SU-DHL-6 (cell line): Measurements from ENCODE around the gene RALB.

Source experiments
- EZH2phosphoT487 ChIP-seq: fragments of 200-600 bp; sonication (generic), shearing (Covaris generic); conservative IDR thresholded peaks from 2 replicates; pipeline ENCODE4 v1.6.1; 2018; ENCODE audit warnings: mild to moderate bottlenecking, antibody characterized with exemption, low read length, moderate library complexity, mixed read lengths
- TF ChIP-seq, protein P1 (sequence below): fragments of 200-600 bp; sonication (generic); IDR thresholded peaks from one replicate; pipeline ENCODE4 v1.5.1; 2017; ENCODE audit warnings: antibody characterized with exemption, mild to moderate bottlenecking, low read length, moderate library complexity; ENCODE audit not compliant: insufficient read depth, poor library complexity, severe bottlenecking

DNA sequence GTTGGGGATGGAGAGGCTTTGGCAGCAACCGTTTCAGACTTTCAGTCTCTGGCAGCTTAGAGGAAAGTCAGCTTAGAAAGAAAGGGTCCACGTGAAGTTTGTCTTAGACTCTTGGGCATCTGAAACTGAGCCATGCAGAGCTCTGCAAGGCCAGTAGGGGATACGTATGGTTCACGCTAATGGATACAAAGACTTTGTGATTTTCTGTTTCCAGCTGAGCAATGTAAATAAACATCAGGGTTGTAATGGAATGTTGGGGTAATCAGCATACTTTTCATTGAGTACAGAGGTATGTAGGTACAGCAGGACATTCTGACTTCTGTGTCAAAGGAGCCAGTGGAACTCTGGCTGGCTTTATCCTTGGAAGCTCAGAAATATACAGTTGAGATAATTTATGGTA lies 31.0 kb downstream of the RALB start:
- TF ChIP-seq, protein P1, sequence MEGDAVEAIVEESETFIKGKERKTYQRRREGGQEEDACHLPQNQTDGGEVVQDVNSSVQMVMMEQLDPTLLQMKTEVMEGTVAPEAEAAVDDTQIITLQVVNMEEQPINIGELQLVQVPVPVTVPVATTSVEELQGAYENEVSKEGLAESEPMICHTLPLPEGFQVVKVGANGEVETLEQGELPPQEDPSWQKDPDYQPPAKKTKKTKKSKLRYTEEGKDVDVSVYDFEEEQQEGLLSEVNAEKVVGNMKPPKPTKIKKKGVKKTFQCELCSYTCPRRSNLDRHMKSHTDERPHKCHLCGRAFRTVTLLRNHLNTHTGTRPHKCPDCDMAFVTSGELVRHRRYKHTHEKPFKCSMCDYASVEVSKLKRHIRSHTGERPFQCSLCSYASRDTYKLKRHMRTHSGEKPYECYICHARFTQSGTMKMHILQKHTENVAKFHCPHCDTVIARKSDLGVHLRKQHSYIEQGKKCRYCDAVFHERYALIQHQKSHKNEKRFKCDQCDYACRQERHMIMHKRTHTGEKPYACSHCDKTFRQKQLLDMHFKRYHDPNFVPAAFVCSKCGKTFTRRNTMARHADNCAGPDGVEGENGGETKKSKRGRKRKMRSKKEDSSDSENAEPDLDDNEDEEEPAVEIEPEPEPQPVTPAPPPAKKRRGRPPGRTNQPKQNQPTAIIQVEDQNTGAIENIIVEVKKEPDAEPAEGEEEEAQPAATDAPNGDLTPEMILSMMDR: no peak
- TF ChIP-seq EZH2phosphoT487: no peak
